HUES6 (cell line): ENCODE results near the gene ZRANB2.

Experiments used
- H3K27ac ChIP-seq: 2 replicates; pipeline ENCODE4 v1.7.0; 2013; ENCODE audit warnings: low read depth, mild to moderate bottlenecking, low read length, inconsistent platforms
- H3K27me3 ChIP-seq: 2 replicates; pipeline ENCODE4 v1.6.1; 2013; ENCODE audit warnings: low read length; ENCODE audit not compliant: control insufficient read depth, insufficient read depth
- H3K36me3 ChIP-seq: 2 replicates; pipeline ENCODE4 v1.6.1; 2013; ENCODE audit warnings: low read length; ENCODE audit not compliant: control insufficient read depth, insufficient read depth
- H3K4me1 ChIP-seq: 2 replicates; pipeline ENCODE4 v1.6.1; 2013; ENCODE audit warnings: low read length; ENCODE audit not compliant: control insufficient read depth, insufficient read depth
- H3K4me3 ChIP-seq: 2 replicates; pipeline ENCODE4 v1.5.1; 2013; ENCODE audit warnings: low read depth, low read length
- H3K9ac ChIP-seq: one replicate; pipeline ENCODE4 v1.6.1; 2013; ENCODE audit warnings: mild to moderate bottlenecking, low read length
- H3K9me3 ChIP-seq: 2 replicates; pipeline ENCODE4 v1.6.1; 2013; ENCODE audit warnings: low read depth, low read length; ENCODE audit not compliant: control insufficient read depth, insufficient read depth

The ZRANB2 gene, protein sequence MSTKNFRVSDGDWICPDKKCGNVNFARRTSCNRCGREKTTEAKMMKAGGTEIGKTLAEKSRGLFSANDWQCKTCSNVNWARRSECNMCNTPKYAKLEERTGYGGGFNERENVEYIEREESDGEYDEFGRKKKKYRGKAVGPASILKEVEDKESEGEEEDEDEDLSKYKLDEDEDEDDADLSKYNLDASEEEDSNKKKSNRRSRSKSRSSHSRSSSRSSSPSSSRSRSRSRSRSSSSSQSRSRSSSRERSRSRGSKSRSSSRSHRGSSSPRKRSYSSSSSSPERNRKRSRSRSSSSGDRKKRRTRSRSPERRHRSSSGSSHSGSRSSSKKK

DNA sequence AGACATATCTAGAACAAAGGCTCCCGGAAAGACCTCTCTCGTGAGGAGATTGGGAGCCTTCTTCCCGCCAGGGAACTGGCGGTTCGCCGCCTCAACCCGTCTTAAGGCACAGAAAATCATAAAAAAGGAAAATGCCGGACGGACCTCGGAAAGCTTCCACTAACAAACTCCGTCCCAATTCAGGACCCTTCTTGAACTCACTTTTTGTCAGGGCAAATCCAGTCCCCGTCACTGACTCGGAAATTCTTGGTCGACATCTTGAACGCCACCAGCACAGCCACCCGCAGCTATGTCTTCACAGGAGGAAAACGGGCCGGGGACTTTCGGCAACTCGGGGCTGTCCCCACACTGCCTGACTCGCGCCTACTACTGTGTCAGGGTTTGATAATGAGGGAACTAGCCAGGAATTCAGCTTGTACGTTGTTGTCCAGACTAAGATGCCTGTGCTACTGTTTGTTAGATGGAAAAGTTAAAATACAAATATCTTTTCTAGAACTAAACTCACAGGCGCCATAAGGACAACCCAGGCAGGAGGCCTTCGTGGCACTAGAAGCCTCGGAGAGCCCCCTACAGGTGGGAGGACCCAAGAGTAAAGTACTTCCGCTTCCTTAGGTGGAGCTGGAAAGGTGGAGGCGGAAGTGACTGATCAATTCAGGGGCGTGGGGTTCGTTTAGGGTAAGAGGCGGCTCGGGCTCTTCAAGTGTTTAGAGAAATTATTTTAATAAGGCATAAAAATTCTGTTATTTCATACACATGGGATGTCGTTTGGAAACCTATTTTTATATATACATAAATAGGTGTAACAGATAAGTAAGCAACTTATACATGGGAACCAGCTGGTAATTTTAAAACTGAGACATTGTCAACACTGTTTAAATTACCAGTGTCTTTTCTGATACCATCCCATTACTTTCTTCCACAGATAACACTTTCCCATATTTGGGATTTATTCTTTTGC, at the start of gene ZRANB2:
ZRANB2 (minus strand) TSS at position 297 of the 958 bp plus-strand sequence; CDS start at position 257, 40 bp downstream.
- Histone ChIP-seq H3K4me1 (peaks cover 9% of the 10 kb centered on the region), H3K36me3 (peaks cover 24% of the 10 kb centered on the region), H3K4me3 (peak within 1 kb of the TSS; percentile 89), H3K27ac (peak within 1 kb of the TSS; percentile 90), H3K27me3 (peaks cover 19% of the 10 kb centered on the region; the same call in 1 of the 2 replicates), H3K9ac (peak within 1 kb of the TSS; percentile 97), H3K9me3 (no peaks in the 10 kb centered on the region)

DNA sequence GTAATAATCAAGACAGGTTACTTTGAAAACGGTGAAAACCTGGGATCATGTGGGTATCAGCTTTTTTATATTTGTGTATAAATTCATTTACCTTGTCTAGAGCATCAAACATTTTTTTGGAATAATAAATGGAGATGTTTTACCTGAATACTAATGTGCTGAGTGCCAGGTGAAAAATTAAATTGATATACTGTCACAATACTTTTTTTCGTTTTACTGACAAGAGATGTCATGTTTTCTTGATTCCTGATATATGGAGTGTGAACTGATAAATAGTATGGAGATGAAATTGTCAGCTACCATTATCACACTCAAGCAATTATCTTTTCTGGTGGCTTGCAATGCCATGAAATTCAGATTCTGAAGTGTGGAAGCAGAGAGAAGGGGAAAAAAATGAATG, 47.2 kb upstream of the ZRANB2 start:
- Histone ChIP-seq H3K27me3 (no peaks in the 10 kb centered on the region), H3K4me1 (no peaks in the 10 kb centered on the region), H3K4me3 (no peak overlapping the region), H3K9me3 (peaks cover 12% of the 10 kb centered on the region), H3K27ac (no peak overlapping the region), H3K9ac (no peak overlapping the region), H3K36me3 (no peaks in the 10 kb centered on the region)

DNA sequence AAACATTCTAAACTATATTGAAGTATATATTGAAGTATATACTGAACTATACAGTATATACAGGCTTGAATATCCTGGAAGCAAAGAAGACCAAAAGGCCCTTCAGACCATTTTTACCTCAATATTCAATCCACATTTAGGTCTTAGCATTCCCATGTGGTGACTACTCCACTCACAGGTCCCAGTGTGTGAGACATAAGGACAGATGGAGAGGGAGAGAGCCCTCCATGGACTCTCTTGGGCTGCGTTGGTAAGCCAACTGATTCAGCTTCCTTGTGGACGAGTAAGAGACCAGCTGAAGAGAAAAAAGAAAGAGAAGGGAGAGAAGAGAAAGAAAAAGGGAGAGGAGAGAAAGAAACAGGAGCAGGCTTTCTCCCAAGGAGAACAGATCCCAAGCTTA, 37.3 kb upstream of the ZRANB2 start:
- Histone ChIP-seq H3K9ac (no peak overlapping the region), H3K36me3 (no peaks in the 10 kb centered on the region), H3K27me3 (no peaks in the 10 kb centered on the region), H3K4me3 (no peak overlapping the region), H3K9me3 (0 out of 2 replicates have a peak, but pooled peaks cover 2% of the 10 kb centered on the region), H3K4me1 (no peaks in the 10 kb centered on the region), H3K27ac (no peak overlapping the region)

DNA sequence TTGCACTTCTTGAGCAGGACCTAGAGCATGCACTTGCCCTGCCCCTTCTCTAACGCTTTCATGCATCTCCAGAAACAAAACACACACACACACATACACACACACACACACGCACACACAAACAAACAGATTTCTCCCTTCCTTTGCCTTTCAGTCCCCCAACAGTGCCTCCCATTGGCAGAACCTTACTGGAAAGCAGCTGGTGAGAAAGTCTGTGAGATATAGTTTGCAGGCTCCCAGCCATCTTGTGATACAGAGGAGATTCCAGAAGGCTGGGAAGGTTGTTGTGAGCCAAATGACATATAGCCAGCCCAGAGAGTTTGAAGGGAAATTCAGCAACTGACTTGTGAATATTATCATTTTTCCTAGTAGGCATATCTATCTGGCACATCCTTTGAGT, 35.9 kb upstream of the ZRANB2 start:
- no peak overlapping the region for H3K27ac ChIP-seq
- H3K36me3 ChIP-seq = no peaks in the 10 kb centered on the region
- H3K9ac ChIP-seq = no peak overlapping the region
- H3K27me3 ChIP-seq = no peaks in the 10 kb centered on the region
- no peaks in the 10 kb centered on the region for H3K4me1 ChIP-seq
- no peaks in the 10 kb centered on the region for H3K9me3 ChIP-seq
- no peak overlapping the region for H3K4me3 ChIP-seq

DNA sequence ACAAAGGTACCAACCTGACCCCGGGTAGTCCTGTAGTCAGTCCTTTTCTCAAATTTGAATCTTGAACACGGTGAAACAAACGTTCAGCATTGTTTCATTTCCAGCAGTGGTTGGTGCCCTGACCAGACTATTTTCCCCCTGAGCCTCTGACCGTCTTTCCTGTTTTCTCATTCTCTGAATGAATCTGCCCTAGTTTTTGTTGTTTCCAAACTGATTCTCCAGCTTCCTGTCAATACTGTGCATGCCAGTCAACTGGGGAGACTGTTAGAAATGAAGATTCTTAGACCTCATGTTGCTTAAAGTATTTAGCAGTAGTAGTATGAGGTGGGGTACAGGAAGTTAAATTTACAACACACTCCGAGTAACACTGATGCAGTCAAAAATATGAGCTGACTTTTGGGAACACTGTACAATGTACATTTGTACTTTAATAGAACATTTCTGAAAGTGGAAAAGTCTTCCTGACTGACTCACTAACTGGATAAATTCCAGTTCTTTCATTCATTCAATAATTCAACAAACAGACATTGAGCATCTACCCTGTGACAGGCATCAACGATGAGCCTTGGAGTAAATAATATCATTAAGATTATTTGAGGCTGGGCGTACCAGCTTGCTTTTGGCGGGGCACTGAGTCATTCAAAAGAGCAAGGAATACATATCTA, 26.0 kb upstream of the ZRANB2 start:
- Histone ChIP-seq H3K4me1 (no peaks in the 10 kb centered on the region), H3K27ac (no peak overlapping the region), H3K27me3 (no peaks in the 10 kb centered on the region), H3K4me3 (no peak overlapping the region), H3K9me3 (no peaks in the 10 kb centered on the region), H3K9ac (no peak overlapping the region), H3K36me3 (no peaks in the 10 kb centered on the region)

DNA sequence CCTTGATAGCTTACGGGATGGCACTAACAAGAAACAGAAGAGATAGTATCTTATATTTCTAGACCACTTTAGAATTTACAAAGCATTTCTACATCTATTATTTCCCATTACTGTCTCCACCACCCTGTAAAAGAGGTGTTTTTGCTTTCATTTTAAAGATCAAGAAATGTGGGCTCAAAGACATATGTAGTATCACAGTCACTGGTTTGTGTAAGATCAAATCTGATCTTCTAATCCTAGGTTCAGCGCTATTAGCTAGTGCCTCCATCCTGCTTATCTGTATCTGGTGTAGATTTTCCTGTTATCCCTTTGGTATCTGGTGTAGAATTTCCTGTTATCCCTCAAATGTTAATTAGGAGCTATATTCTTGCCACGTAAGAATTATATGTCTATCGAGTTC, 23.6 kb upstream of the ZRANB2 start:
- Histone ChIP-seq H3K36me3 (no peaks in the 10 kb centered on the region), H3K4me3 (no peak overlapping the region), H3K27me3 (no peaks in the 10 kb centered on the region), H3K9me3 (no peaks in the 10 kb centered on the region), H3K4me1 (no peaks in the 10 kb centered on the region), H3K9ac (no peak overlapping the region), H3K27ac (no peak overlapping the region)

DNA sequence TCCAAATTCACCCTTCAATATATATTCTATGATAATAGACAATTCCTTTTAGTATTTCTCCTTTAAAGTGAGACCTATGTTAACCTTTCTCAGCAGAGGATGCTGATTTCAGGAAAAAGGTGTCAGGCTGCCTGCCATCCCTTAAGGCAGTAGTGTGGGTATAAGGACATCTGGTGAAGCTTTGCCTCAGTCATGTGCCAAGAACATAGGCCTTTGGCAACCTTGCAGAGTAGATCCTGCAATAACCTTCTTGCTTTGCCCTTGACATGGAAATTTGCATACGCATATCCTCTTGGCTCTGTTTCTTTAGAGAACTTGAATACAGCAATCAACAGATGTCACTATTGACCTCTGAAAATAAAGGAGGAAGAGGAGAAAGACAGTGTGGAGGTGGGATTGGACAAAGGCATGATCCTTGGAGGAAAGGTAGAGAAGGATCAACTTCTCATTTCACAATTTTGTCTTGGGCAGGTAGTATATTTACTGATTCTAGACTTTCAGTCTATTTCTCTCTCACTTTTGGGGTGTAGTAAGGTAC, 21.1 kb upstream of the ZRANB2 start:
- no peaks in the 10 kb centered on the region for H3K27me3 ChIP-seq
- no peak overlapping the region for H3K4me3 ChIP-seq
- no peak overlapping the region for H3K27ac ChIP-seq
- no peaks in the 10 kb centered on the region for H3K4me1 ChIP-seq
- no peak overlapping the region for H3K9ac ChIP-seq
- no peaks in the 10 kb centered on the region for H3K9me3 ChIP-seq
- H3K36me3 ChIP-seq = no peaks in the 10 kb centered on the region

DNA sequence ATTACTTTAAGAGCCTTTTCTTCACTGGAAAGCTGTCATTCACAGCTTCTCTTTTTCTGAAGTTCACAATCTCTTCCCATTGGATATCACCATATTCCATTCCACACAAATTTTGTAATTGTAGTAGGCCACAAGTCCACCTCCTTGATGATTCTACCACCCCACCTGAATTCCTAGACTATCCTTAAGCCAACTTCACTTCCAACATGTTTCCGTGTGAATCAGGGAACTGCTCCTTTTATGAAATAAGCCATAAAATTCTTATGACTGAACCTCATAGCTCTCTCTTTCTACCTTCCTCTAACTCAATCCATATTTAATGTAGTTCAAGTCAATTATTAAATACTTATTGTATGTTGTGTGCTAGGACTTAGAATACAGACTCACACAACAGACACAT, 16.6 kb upstream of the ZRANB2 start:
- Histone ChIP-seq H3K9me3 (no peaks in the 10 kb centered on the region), H3K4me3 (no peak overlapping the region), H3K4me1 (no peaks in the 10 kb centered on the region), H3K36me3 (no peaks in the 10 kb centered on the region), H3K27me3 (no peaks in the 10 kb centered on the region), H3K9ac (no peak overlapping the region), H3K27ac (no peak overlapping the region)

DNA sequence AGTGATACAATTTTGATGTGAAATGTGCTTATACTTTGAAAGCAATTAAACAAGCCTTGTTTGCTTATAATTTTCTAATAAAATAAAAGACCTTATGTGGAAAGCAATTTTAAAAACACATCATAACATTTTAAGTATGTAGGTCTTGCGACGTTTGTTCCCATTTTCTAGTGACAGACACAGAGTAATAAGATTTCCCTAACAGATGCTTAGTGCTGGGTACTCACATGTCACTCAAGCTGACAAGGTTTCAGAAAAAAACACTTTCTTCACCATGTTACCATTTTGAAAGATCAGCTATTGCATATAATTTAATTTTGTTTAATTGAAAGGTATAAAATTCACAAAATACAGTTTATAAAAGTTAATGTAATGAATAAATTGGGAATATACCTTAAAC, 14.1 kb upstream of the ZRANB2 start:
- Histone ChIP-seq H3K27ac (no peak overlapping the region), H3K9ac (no peak overlapping the region), H3K4me1 (no peaks in the 10 kb centered on the region), H3K4me3 (no peak overlapping the region), H3K9me3 (no peaks in the 10 kb centered on the region), H3K27me3 (no peaks in the 10 kb centered on the region), H3K36me3 (no peaks in the 10 kb centered on the region)

DNA sequence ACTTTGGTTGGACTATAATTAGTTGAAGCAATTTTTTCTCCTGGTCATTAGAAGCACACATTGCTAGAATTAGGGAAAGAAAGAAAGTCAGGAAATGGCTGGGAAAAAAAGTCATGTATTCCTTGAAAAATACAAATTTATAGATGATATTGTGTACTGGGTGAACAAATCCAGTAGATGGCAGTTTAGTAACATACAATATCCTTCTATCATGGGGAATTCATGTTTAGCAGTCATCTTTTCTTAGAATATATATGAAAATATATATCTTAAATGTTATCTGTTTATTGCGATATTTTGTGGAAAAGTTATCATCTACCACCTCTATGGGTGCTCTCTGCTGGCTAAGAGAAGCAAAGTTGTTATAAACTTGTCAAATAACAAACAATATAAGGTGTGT, 13.1 kb upstream of the ZRANB2 start:
- Histone ChIP-seq H3K4me1 (no peaks in the 10 kb centered on the region), H3K9ac (no peak overlapping the region), H3K4me3 (no peak overlapping the region), H3K36me3 (no peaks in the 10 kb centered on the region), H3K27ac (no peak overlapping the region), H3K9me3 (no peaks in the 10 kb centered on the region), H3K27me3 (no peaks in the 10 kb centered on the region)
